Liver (tissue), 9 donors: ENCODE data around the gene SLC4A8. TPM values are rescaled to one million over a fixed set of nuclear protein-coding genes. Genes with fewer than 3 reads are reported as not detected.

Experiments
- DNase-seq: peaks from one replicate; pipeline ENCODE4 v3.0.0-alpha.2; 2017; ENCODE audit warnings: low spot score
- H3K27ac ChIP-seq, 2 donors: one replicate each; pipeline ENCODE4 v1.7.0; 2013; ENCODE audit warnings: inconsistent platforms in 2 of 2, low read length in 2 of 2, control low read depth in 1 of 2, low read depth in 1 of 2, mild to moderate bottlenecking in 1 of 2
- H3K27me3 ChIP-seq, 4 donors: one replicate each; pipeline versions ENCODE4 v1.6.1 to v1.7.0; 2013; ENCODE audit warnings: low read length in 3 of 4, inconsistent platforms in 1 of 4, mild to moderate bottlenecking in 1 of 4, moderate library complexity in 1 of 4; ENCODE audit not compliant: control insufficient read depth in 4 of 4, insufficient read depth in 4 of 4
- H3K36me3 ChIP-seq, 4 donors: one replicate each; pipeline versions ENCODE4 v1.6.1 to v1.7.0; 2013; ENCODE audit warnings: low read length in 3 of 4, mild to moderate bottlenecking in 3 of 4, low read depth in 1 of 4, moderate library complexity in 1 of 4; ENCODE audit not compliant: control insufficient read depth in 4 of 4, insufficient read depth in 3 of 4
- H3K4me1 ChIP-seq, 4 donors: one replicate each; pipeline versions ENCODE4 v1.6.1 to v1.7.0; 2013; ENCODE audit warnings: low read length in 3 of 4, mild to moderate bottlenecking in 3 of 4, moderate library complexity in 1 of 4; ENCODE audit not compliant: control insufficient read depth in 4 of 4, insufficient read depth in 4 of 4
- H3K4me3 ChIP-seq, 3 donors: one replicate each; pipeline versions ENCODE4 v1.6.1 to v1.7.0; 2013; ENCODE audit warnings: low read length in 3 of 3, control low read depth in 1 of 3, low read depth in 1 of 3, mild to moderate bottlenecking in 1 of 3
- H3K9ac ChIP-seq, 2 donors: one replicate each; pipeline ENCODE4 v1.7.0; 2013; ENCODE audit warnings: low read length in 2 of 2, mild to moderate bottlenecking in 2 of 2, moderate library complexity in 2 of 2, control low read depth in 1 of 2, low read depth in 1 of 2
- H3K9me3 ChIP-seq, 4 donors: one replicate each; pipeline versions ENCODE4 v1.6.1 to v1.7.0; 2013; ENCODE audit warnings: low read length in 3 of 4; ENCODE audit not compliant: control insufficient read depth in 4 of 4
- ATF3 ChIP-seq: IDR thresholded peaks from 2 replicates; pipeline ENCODE4 v1.6.1; 2016; ENCODE audit warnings: antibody characterized with exemption
- CTCF ChIP-seq: fragments of 150-350 bp; IDR thresholded peaks from 2 replicates; pipeline ENCODE4 v1.5.1; 2017; ENCODE audit warnings: improper control_type of control experiment, low read depth, low read length; ENCODE audit not compliant: missing input control
- EGR1 ChIP-seq, 2 donors: IDR thresholded peaks; 2 replicates each; pipeline ENCODE4 v1.6.1; 2016 to 2018; ENCODE audit warnings: antibody characterized with exemption in 2 of 2, low read depth in 2 of 2
- FOXA1 ChIP-seq: IDR thresholded peaks from 2 replicates; pipeline ENCODE4 v1.6.1; 2016; ENCODE audit warnings: antibody characterized with exemption
- FOXA2 ChIP-seq: IDR thresholded peaks from 2 replicates; pipeline ENCODE4 v1.6.1; 2016; ENCODE audit warnings: antibody characterized with exemption
- GABPA ChIP-seq, 2 donors: IDR thresholded peaks in 1 of 2; conservative IDR thresholded peaks in 1 of 2; 2 replicates each; pipeline ENCODE4 v1.6.1; 2016; ENCODE audit warnings: antibody characterized with exemption in 2 of 2, mild to moderate bottlenecking in 1 of 2, moderate library complexity in 1 of 2
- HNF4A ChIP-seq, 2 donors: conservative IDR thresholded peaks; 2 replicates each; pipeline ENCODE4 v1.6.1; 2016; ENCODE audit warnings: antibody characterized with exemption in 2 of 2, mild to moderate bottlenecking in 2 of 2
- HNF4G ChIP-seq: IDR thresholded peaks from 2 replicates; pipeline ENCODE4 v1.6.1; 2016; ENCODE audit warnings: antibody characterized with exemption
- JUND ChIP-seq, 2 donors: IDR thresholded peaks; 2 replicates each; pipeline ENCODE4 v1.6.1; 2016; ENCODE audit warnings: antibody characterized with exemption in 2 of 2
- MAX ChIP-seq: IDR thresholded peaks from 2 replicates; pipeline ENCODE4 v1.6.1; 2016; ENCODE audit warnings: antibody characterized with exemption
- NR2F2 ChIP-seq: IDR thresholded peaks from 2 replicates; pipeline ENCODE4 v1.6.1; 2016; ENCODE audit warnings: antibody characterized with exemption
- RAD21 ChIP-seq, 2 donors: IDR thresholded peaks; 2 replicates each; pipeline ENCODE4 v1.6.1; 2016; ENCODE audit warnings: antibody characterized with exemption in 2 of 2, mild to moderate bottlenecking in 2 of 2
- RXRA ChIP-seq, 2 donors: IDR thresholded peaks; 2 replicates each; pipeline ENCODE4 v1.6.1; 2017 to 2018; ENCODE audit warnings: antibody characterized with exemption in 2 of 2, mild to moderate bottlenecking in 1 of 2
- SP1 ChIP-seq: IDR thresholded peaks from 2 replicates; pipeline ENCODE4 v1.6.1; 2018; ENCODE audit warnings: antibody characterized with exemption, mild to moderate bottlenecking
- TAF1 ChIP-seq: conservative IDR thresholded peaks from 2 replicates; pipeline ENCODE4 v1.6.1; 2016; ENCODE audit warnings: antibody characterized with exemption, mild to moderate bottlenecking
- YY1 ChIP-seq: IDR thresholded peaks from 2 replicates; pipeline ENCODE4 v1.6.1; 2016; ENCODE audit warnings: antibody characterized with exemption, mild to moderate bottlenecking
- WGBS: extraction: QIAGEN DNeasy Blood & Tissue Kit; methylation state at CpG from one replicate; pipeline ENCODE4 v1.1.7; 2013; 5-methylcytosine and 5-hydroxymethylcytosine counted together
- polyA plus RNA-seq, 2 donors: library from polyadenylated mRNA; stranded (reverse) in 1 of 2; unstranded in 1 of 2; fragments of 200-250 nt in 1 of 2; fragments of >200 nt in 1 of 2; fragmentation: Nextera tagmentation in 1 of 2; extraction: Ambion mirVana in 1 of 2; gene quantifications; one replicate each; pipeline versions ENCODE4 v1.2.1 to v1.2.3, GENCODE V29; 2013 to 2015
- total RNA-seq, 2 donors: library from RNA; depleted of rRNA; stranded (reverse); fragments of >200 nt; gene quantifications; one replicate each; pipeline ENCODE4 v1.2.3, GENCODE V29; 2014
- TF ChIP-seq, protein P1 (sequence below): IDR thresholded peaks from 2 replicates; pipeline ENCODE4 v1.6.1; 2016; ENCODE audit warnings: antibody characterized with exemption, mild to moderate bottlenecking
- TF ChIP-seq, protein P2 (sequence below): IDR thresholded peaks from 2 replicates; pipeline ENCODE4 v1.6.1; 2016; ENCODE audit warnings: antibody characterized with exemption
- donor health status: healthy.
- donor health status: healthy.
- donor health status: healthy.
- donor health status: healthy.
- donor health status: healthy.

SLC4A8 gene
- total and polyA plus RNA-seq, 4 donors: 0.07 to 1.0 (median 0.75) TPM; not detected in 1

DNA sequence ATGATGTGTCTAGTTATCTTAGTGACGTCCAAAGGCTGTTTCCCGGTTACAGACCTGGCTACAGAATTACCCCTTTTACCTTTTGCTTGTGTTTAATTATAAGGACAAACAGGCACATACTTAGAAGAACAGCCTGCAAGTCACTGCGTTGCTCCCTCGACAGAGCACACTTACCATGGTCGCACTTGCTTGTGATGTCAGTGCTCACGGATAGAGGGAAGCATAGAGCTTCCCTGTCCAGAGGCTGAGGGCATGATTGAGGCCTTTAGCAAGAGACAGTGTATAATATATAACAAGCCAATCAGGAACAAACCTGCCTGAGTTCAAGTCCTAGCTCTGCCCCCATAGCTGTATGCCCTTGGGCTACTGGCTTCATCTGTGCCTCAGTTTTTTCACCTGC, 93.2 kb downstream of the SLC4A8 start:
- 87% methylated on average over 6 of the region's 6 CpGs for WGBS
- Histone ChIP-seq H3K4me3 (no peak overlapping the region), H3K36me3 (no peaks in the 10 kb centered on the region), H3K27me3 (no peaks in the 10 kb centered on the region), H3K4me1 (no peaks in the 10 kb centered on the region), H3K9me3 (no peaks in the 10 kb centered on the region), H3K9ac (no peak overlapping the region), H3K27ac (no peak overlapping the region)
- TF ChIP-seq HNF4A (conservative IDR thresholded peaks at IDR 0.05) (no peak), CTCF (no peak), RAD21 (IDR thresholded peaks at IDR 0.05) (no peak), EGR1 (IDR thresholded peaks at IDR 0.05; ENCODE audit: low read depth in 2 of 2) (no peak), TAF1 (no peak), RXRA (IDR thresholded peaks at IDR 0.05) (no peak), ATF3 (no peak), HNF4G (no peak), JUND (IDR thresholded peaks at IDR 0.05) (no peak), SP1 (no peak), MAX (no peak), GABPA (IDR thresholded peaks at IDR 0.05 in 1 of 2, conservative IDR thresholded peaks at IDR 0.05 in 1 of 2) (no peak), NR2F2 (no peak), YY1 (no peak), FOXA2 (no peak), FOXA1 (no peak)
- TF ChIP-seq, protein P1, sequence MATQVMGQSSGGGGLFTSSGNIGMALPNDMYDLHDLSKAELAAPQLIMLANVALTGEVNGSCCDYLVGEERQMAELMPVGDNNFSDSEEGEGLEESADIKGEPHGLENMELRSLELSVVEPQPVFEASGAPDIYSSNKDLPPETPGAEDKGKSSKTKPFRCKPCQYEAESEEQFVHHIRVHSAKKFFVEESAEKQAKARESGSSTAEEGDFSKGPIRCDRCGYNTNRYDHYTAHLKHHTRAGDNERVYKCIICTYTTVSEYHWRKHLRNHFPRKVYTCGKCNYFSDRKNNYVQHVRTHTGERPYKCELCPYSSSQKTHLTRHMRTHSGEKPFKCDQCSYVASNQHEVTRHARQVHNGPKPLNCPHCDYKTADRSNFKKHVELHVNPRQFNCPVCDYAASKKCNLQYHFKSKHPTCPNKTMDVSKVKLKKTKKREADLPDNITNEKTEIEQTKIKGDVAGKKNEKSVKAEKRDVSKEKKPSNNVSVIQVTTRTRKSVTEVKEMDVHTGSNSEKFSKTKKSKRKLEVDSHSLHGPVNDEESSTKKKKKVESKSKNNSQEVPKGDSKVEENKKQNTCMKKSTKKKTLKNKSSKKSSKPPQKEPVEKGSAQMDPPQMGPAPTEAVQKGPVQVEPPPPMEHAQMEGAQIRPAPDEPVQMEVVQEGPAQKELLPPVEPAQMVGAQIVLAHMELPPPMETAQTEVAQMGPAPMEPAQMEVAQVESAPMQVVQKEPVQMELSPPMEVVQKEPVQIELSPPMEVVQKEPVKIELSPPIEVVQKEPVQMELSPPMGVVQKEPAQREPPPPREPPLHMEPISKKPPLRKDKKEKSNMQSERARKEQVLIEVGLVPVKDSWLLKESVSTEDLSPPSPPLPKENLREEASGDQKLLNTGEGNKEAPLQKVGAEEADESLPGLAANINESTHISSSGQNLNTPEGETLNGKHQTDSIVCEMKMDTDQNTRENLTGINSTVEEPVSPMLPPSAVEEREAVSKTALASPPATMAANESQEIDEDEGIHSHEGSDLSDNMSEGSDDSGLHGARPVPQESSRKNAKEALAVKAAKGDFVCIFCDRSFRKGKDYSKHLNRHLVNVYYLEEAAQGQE: no peak
- TF ChIP-seq, protein P2, sequence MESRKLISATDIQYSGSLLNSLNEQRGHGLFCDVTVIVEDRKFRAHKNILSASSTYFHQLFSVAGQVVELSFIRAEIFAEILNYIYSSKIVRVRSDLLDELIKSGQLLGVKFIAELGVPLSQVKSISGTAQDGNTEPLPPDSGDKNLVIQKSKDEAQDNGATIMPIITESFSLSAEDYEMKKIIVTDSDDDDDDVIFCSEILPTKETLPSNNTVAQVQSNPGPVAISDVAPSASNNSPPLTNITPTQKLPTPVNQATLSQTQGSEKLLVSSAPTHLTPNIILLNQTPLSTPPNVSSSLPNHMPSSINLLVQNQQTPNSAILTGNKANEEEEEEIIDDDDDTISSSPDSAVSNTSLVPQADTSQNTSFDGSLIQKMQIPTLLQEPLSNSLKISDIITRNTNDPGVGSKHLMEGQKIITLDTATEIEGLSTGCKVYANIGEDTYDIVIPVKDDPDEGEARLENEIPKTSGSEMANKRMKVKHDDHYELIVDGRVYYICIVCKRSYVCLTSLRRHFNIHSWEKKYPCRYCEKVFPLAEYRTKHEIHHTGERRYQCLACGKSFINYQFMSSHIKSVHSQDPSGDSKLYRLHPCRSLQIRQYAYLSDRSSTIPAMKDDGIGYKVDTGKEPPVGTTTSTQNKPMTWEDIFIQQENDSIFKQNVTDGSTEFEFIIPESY: no peak
- DNase-seq: no peak
